PC-3 (cell line): Measurements from ENCODE around the gene OLFML2B. TPM values are rescaled to one million over a fixed set of nuclear protein-coding genes. Genes with fewer than 3 reads are reported as not detected.

ENCODE experiments used
- ATAC-seq: fragments of 200-7000 bp; cut with Tn5 transposase; 2 replicates; pipeline ENCODE4 v1.9.1; 2020; ENCODE audit warnings: mild to moderate bottlenecking, moderate library complexity
- BruUV-seq: library from RNA; stranded (reverse); fragments of 400-500 nt; replicated peaks from 2 replicates; lab custom pipeline; 2021; lab: Mats Ljungman, UMichigan
- CTCF ChIA-PET: fragments of 300-600 bp; sonication (Branson Sonifier 250); formaldehyde crosslinking; loops from one replicate; lab custom pipeline; 2022; ENCODE audit warnings: antibody characterized with exemption; lab: Charles Lee
- POLR2A ChIA-PET: fragments of 300-600 bp; sonication (Branson Sonifier 250); formaldehyde crosslinking; loops from one replicate; lab custom pipeline; 2022; ENCODE audit warnings: antibody characterized with exemption; ENCODE audit not compliant: unreplicated experiment; lab: Charles Lee
- DNase-seq: peaks from one replicate; pipeline ENCODE4 v3.0.0-alpha.2; 2015
- H2AFZ ChIP-seq: fragments of 300-600 bp; sonication (generic); 2 replicates; pipeline ENCODE4 v1.6.0; 2016; ENCODE audit warnings: antibody characterized with exemption, low read length
- H3F3A ChIP-seq: fragments of 300-600 bp; sonication (generic); one replicate; pipeline ENCODE4 v1.6.0; 2017; ENCODE audit warnings: antibody characterized with exemption, low read length, control low read depth, mild to moderate bottlenecking; ENCODE audit not compliant: unreplicated experiment
- H3K27ac ChIP-seq: fragments of 300-600 bp; sonication (generic); 2 replicates; pipeline ENCODE4 v1.5.1; 2016; ENCODE audit warnings: mild to moderate bottlenecking, low read length
- H3K27me3 ChIP-seq: fragments of 300-600 bp; sonication (generic); 2 replicates; pipeline ENCODE4 v1.6.1; 2016; ENCODE audit warnings: low read length, mixed read lengths
- H3K36me3 ChIP-seq: fragments of 300-600 bp; sonication (generic); 2 replicates; pipeline ENCODE4 v1.6.1; 2016; ENCODE audit warnings: low read depth, mixed run types, low read length, mixed read lengths
- H3K4me1 ChIP-seq: fragments of 300-600 bp; sonication (generic); 2 replicates; pipeline ENCODE4 v1.5.1; 2016; ENCODE audit warnings: low read length; ENCODE audit not compliant: insufficient read depth
- H3K4me2 ChIP-seq: fragments of 300-600 bp; sonication (generic); 2 replicates; pipeline ENCODE4 v1.6.0; 2016; ENCODE audit warnings: low read length
- H3K4me3 ChIP-seq: fragments of 300-600 bp; sonication (generic); 2 replicates; pipeline ENCODE4 v1.5.1; 2016; ENCODE audit warnings: mild to moderate bottlenecking, low read length, mixed read lengths
- H3K79me2 ChIP-seq: fragments of 300-600 bp; sonication (generic); 2 replicates; pipeline ENCODE4 v1.6.1; 2017; ENCODE audit warnings: low read length, mixed read lengths
- H3K9ac ChIP-seq: fragments of 300-600 bp; sonication (generic); 2 replicates; pipeline ENCODE4 v1.6.0; 2016; ENCODE audit warnings: mild to moderate bottlenecking, low read length
- H3K9me2 ChIP-seq: fragments of 300-600 bp; sonication (generic); replicated peaks from 2 replicates; pipeline ENCODE4 v1.6.1; 2016; ENCODE audit warnings: mixed run types, low read length, mixed read lengths
- H3K9me3 ChIP-seq: fragments of 300-600 bp; sonication (generic); 2 replicates; pipeline ENCODE4 v1.6.1; 2016; ENCODE audit warnings: low read length, mixed read lengths
- H4K20me1 ChIP-seq: fragments of 300-600 bp; sonication (generic); 2 replicates; pipeline ENCODE4 v1.6.1; 2016; ENCODE audit warnings: low read length, mixed read lengths
- CTCF ChIP-seq: fragments of 300-600 bp; sonication (generic); conservative IDR thresholded peaks from 2 replicates; pipeline ENCODE4 v1.5.1; 2017; ENCODE audit warnings: antibody characterized with exemption, low read depth, mild to moderate bottlenecking, low read length
- EZH2 ChIP-seq: fragments of 300-600 bp; sonication (generic); IDR thresholded peaks from one replicate; pipeline ENCODE4 v1.6.1; 2017; ENCODE audit warnings: antibody characterized with exemption, mild to moderate bottlenecking, low read length; ENCODE audit not compliant: unreplicated experiment
- EZH2phosphoT487 ChIP-seq: fragments of 300-600 bp; sonication (generic); IDR thresholded peaks from 2 replicates; pipeline ENCODE4 v1.6.1; 2018; ENCODE audit warnings: mild to moderate bottlenecking, antibody characterized with exemption, low read length, borderline replicate concordance
- intact Hi-C: fragments of 100-400 bp; cut with micrococcal nuclease; formaldehyde crosslinking; loops from 2 replicates; pipeline ENCODE4 v1.9.0; 2023
- total RNA-seq: library from RNA; depleted of rRNA; stranded (reverse); fragments of >200 nt; gene quantifications from 2 replicates; pipeline ENCODE4 v1.2.3, GENCODE V29; 2014

OLFML2B gene
- total RNA-seq, 1 experiment from 2014 or later: 1.4 TPM

DNA sequence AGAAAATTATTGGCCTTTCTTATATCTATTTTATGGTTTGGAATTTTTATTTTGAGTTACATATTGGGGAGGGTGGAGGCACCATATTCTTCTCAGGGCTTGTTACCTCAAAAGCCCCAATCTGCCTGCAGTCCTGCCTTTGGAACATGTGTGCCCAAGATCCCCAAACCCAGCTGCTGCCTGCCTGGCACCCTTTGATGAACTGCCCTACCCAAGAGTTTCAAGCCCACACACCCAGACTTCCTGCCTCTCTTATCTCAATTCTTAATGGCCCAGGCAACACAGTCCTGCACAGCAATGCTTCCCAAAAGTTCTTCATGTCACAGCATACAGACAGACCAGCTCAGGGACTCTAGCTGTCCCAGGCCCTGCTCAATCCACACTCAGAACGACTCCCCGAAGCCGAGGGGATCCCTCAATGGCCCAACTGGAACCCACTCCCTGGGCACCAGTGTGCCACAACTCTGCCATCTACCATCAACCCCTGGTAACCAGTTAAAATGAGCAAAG, 19.2 kb downstream of the OLFML2B start:
- peak overlapping the region; percentile 59; the same call in 1 of the 2 replicates for H3K4me3 ChIP-seq
- no peak for ATAC-seq

DNA sequence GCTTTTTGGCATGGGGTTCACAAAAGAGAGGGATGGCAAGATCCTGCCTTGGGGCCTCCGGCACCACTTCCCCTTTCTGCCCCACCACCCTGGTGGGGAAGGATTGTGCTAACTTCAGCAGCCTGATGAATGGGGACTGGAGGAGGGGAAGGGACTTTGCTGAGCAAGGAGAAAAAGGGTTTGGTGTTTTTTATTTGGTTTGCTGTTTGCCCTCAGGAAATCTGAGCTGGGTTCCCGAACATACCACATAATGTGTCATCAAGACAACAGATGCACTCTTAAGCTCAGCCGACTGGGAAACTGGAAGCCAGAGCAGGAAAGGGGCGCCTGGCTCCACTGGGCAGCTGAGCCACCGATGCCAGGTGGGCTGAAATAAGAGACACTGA, 19.8 kb downstream of the OLFML2B start:
- H3K9me3 ChIP-seq: no peaks in the 10 kb centered on the region
- peak overlapping the region; percentile 92 for H3K4me2 ChIP-seq
- peak overlapping the region; percentile 51 for H2AFZ ChIP-seq
- DNase-seq (peak; percentile 97), ATAC-seq (peak; percentile 87)
- H3K79me2 ChIP-seq: no peaks in the 10 kb centered on the region
- intact Hi-C loops: no loop called here
- H3K4me3 ChIP-seq: peak overlapping the region; percentile 59
- no peaks in the 10 kb centered on the region for H3K9me2 ChIP-seq
- H3K36me3 ChIP-seq: no peaks in the 10 kb centered on the region
- H3K9ac ChIP-seq: peak overlapping the region; percentile 78
- H4K20me1 ChIP-seq: no peaks in the 10 kb centered on the region
- no TSS peak for BruUV-seq
- CTCF ChIA-PET: interaction anchor here (0.6 to 0.9 kb wide), 4 partner anchors 33 to 354 kb away, joined by 3 to 9 read pairs (median 4); no protein-coding TSS in a partner anchor
- peaks cover 5% of the 10 kb centered on the region for H3F3A ChIP-seq
- TF ChIP-seq CTCF (no peak), EZH2phosphoT487 (no peak), EZH2 (no peak)
- POLR2A ChIA-PET: interaction anchor here (0.6 to 0.7 kb wide), 3 partner anchors 15 to 77 kb away, joined by 4 to 10 read pairs (median 5); no protein-coding TSS in a partner anchor
- peaks cover 32% of the 10 kb centered on the region for H3K4me1 ChIP-seq
- H3K27me3 ChIP-seq: no peaks in the 10 kb centered on the region
- peak overlapping the region; percentile 97 for H3K27ac ChIP-seq

More for the DNA sequence above, 19.2 kb downstream of the OLFML2B start:
- Histone ChIP-seq H3K9me2 (no peaks in the 10 kb centered on the region), H3K79me2 (no peaks in the 10 kb centered on the region), H2AFZ (no peak overlapping the region), H3K4me2 (peak overlapping the region; percentile 92), H4K20me1 (no peaks in the 10 kb centered on the region), H3F3A (peaks cover 5% of the 10 kb centered on the region), H3K9ac (peak overlapping the region; percentile 78), H3K27ac (peak overlapping the region; percentile 97), H3K9me3 (no peaks in the 10 kb centered on the region), H3K36me3 (no peaks in the 10 kb centered on the region), H3K4me1 (peaks cover 31% of the 10 kb centered on the region), H3K27me3 (no peaks in the 10 kb centered on the region)
- ChIA-PET CTCF (interaction anchor here (0.6 to 0.9 kb wide), 4 partner anchors 33 to 353 kb away, joined by 3 to 9 read pairs (median 4); no protein-coding TSS in a partner anchor), POLR2A (interaction anchor here (0.6 to 0.7 kb wide), 2 partner anchors 31 to 77 kb away, joined by 4 to 10 read pairs; no protein-coding TSS in a partner anchor)
- no peak for TF ChIP-seq CTCF
- TF ChIP-seq EZH2phosphoT487: no peak
- no peak for TF ChIP-seq EZH2
- no peak for DNase-seq
- BruUV-seq: no TSS peak
- intact Hi-C loops: no loop called here
